ENCODE results near the gene BHLHE41.

- TF ChIP-seq CTCF (conservative IDR thresholded peaks at IDR 0.05 in 1 of 2, IDR thresholded peaks at IDR 0.05 in 1 of 2; ENCODE audit: extremely low read depth in 1 of 2, insufficient read depth in 1 of 2, low read depth in 1 of 2, low read length in 2 of 2) (no peak), EZH2 (IDR thresholded peaks at IDR 0.05; ENCODE audit: borderline replicate concordance, low read length) (no peak)
Observed at GRCh38 chr12:26128168-26128567, 3.3 kb upstream of the BHLHE41 start.
